A673 (cell line): ENCODE results near the gene SLC29A2. TPM values are rescaled to one million over a fixed set of nuclear protein-coding genes. Genes with fewer than 3 reads are reported as not detected.

Source experiments
- BruUV-seq: library from RNA; stranded (reverse); fragments of 400-500 nt; replicated peaks from 2 replicates; lab custom pipeline; 2021; lab: Mats Ljungman, UMichigan
- CTCF ChIA-PET: fragments of 300-600 bp; sonication (Branson Sonifier 250); formaldehyde crosslinking; loops from one replicate; lab custom pipeline; 2022; ENCODE audit warnings: antibody characterized with exemption; lab: Charles Lee
- POLR2A ChIA-PET: fragments of 300-600 bp; sonication (Branson Sonifier 250); formaldehyde crosslinking; loops from one replicate; lab custom pipeline; 2022; ENCODE audit warnings: antibody characterized with exemption; ENCODE audit not compliant: low non-redundant PET; lab: Charles Lee
- DNase-seq: peaks from one replicate; pipeline ENCODE4 v3.0.0-alpha.2; 2015; ENCODE audit warnings: low spot score
- H3K27ac ChIP-seq: fragments of 200-600 bp; sonication (generic); 2 replicates; pipeline ENCODE4 v1.5.1; 2016; ENCODE audit warnings: mixed run types, low read depth, mild to moderate bottlenecking, mixed read lengths, antibody characterized with exemption, low read length; ENCODE audit not compliant: poor library complexity, severe bottlenecking
- H3K27me3 ChIP-seq: fragments of 200-600 bp; sonication (generic); replicated peaks from 2 replicates; pipeline ENCODE4 v1.6.1; 2017; ENCODE audit warnings: mixed run types, low read depth, mild to moderate bottlenecking, mixed read lengths, antibody characterized with exemption, low read length; ENCODE audit not compliant: insufficient read depth, poor library complexity
- H3K36me3 ChIP-seq: fragments of 200-600 bp; sonication (generic); 2 replicates; pipeline ENCODE4 v1.6.1; 2016; ENCODE audit warnings: mixed run types, mild to moderate bottlenecking, mixed read lengths, antibody characterized with exemption, low read length; ENCODE audit not compliant: insufficient read depth, poor library complexity, severe bottlenecking
- H3K4me1 ChIP-seq: fragments of 200-600 bp; sonication (generic); 2 replicates; pipeline ENCODE4 v1.6.1; 2017; ENCODE audit warnings: mixed run types, mild to moderate bottlenecking, mixed read lengths, antibody characterized with exemption, low read length; ENCODE audit not compliant: insufficient read depth, poor library complexity, severe bottlenecking
- H3K4me3 ChIP-seq: fragments of 200-600 bp; sonication (generic); 2 replicates; pipeline ENCODE4 v1.5.1; 2016; ENCODE audit warnings: low read depth, mixed run types, mild to moderate bottlenecking, mixed read lengths, low read length; ENCODE audit not compliant: poor library complexity, severe bottlenecking
- H3K9me3 ChIP-seq: fragments of 200-600 bp; sonication (generic); 2 replicates; pipeline ENCODE4 v1.6.1; 2016; ENCODE audit warnings: mixed run types, low read depth, mild to moderate bottlenecking, mixed read lengths, antibody characterized with exemption, low read length; ENCODE audit not compliant: poor library complexity, severe bottlenecking
- CTCF ChIP-seq: fragments of 300-800, 200-600 bp; sonication (generic); conservative IDR thresholded peaks from 2 replicates; pipeline ENCODE4 v1.5.1; 2017; ENCODE audit warnings: low read depth, mild to moderate bottlenecking, antibody characterized with exemption, low read length, moderate library complexity, mixed read lengths
- EZH2 ChIP-seq: fragments of 200-600 bp; sonication (generic); IDR thresholded peaks from 2 replicates; pipeline ENCODE4 v1.6.1; 2017; ENCODE audit warnings: borderline replicate concordance, low read depth, mild to moderate bottlenecking, mixed read lengths, antibody characterized with exemption, low read length; ENCODE audit not compliant: poor library complexity, severe bottlenecking
- intact Hi-C: fragments of 100-400 bp; cut with micrococcal nuclease; formaldehyde crosslinking; loops from one replicate; pipeline ENCODE4 v1.10.0; 2022; ENCODE audit not compliant: unreplicated experiment
- total RNA-seq: library from RNA; stranded (reverse); gene quantifications from 2 replicates; pipeline ENCODE4 v1.2.3, GENCODE V29; 2021

Gene SLC29A2
- total RNA-seq, 1 experiment from 2014 or later = 62.4 TPM

GRCh38 chr11:66334605-66335442, 36.7 kb downstream of the SLC29A2 start:
- peaks cover 7% of the 10 kb centered on the region for H3K36me3 ChIP-seq
- BruUV-seq = no TSS peak
- CTCF ChIA-PET = interaction anchor here (1.0 kb wide), 1 partner anchor 23 kb away, joined by 3 read pairs; no protein-coding TSS in a partner anchor
- no peak for DNase-seq
- H3K9me3 ChIP-seq = no peaks in the 10 kb centered on the region
- intact Hi-C loops = no loop called here
- no peaks in the 10 kb centered on the region for H3K27me3 ChIP-seq
- POLR2A ChIA-PET = no interaction called here
- peaks cover 25% of the 10 kb centered on the region for H3K4me1 ChIP-seq
- no peak overlapping the region for H3K4me3 ChIP-seq
- H3K27ac ChIP-seq = peak overlapping the region; percentile 61
- TF ChIP-seq CTCF (no peak), EZH2 (no peak)

DNA sequence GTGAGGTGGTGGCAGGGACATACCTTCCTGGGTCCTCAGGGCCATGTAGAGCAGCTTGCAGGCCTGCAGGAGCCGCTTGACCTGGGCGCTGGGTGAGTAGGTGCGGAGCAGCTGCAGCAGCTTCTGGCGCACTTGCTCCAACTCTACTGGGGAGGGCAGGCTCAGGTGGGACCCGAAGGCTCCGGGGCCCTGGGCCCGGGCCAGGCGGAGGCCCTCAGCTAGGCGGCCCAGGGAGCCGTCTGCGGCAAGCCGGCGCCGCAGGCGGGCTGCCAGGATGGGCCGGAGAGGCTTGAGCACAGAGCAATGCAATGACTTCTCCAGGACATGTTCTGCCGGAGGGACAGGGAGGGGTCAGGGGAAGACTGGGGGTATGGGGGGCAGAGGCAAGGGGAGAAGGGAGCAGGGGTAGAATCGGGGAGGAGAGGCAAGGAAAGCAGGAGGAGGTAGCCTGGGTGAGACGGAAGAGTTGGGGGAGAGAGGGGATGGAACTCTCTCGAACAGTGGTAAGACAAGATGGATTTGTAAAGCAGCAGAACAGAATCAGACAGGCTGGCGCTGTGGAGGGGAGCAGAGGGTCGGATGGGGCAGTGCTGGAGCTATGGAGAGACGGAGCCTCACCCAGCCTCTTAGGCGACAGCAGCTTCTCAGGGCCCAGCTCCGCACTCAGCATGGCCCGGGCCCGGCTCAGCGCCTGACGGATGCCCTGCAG, 37.5 kb downstream of the SLC29A2 start:
- Histone ChIP-seq H3K4me1 (peaks cover 25% of the 10 kb centered on the region), H3K4me3 (no peak overlapping the region), H3K27ac (peak overlapping the region; percentile 25), H3K36me3 (peaks cover 7% of the 10 kb centered on the region), H3K27me3 (no peaks in the 10 kb centered on the region), H3K9me3 (no peaks in the 10 kb centered on the region)
- no TSS peak for BruUV-seq
- DNase-seq = no peak
- POLR2A ChIA-PET = no interaction called here
- CTCF ChIA-PET = no interaction called here
- TF ChIP-seq EZH2 (no peak), CTCF (no peak)
- intact Hi-C loops = no loop called here

DNA sequence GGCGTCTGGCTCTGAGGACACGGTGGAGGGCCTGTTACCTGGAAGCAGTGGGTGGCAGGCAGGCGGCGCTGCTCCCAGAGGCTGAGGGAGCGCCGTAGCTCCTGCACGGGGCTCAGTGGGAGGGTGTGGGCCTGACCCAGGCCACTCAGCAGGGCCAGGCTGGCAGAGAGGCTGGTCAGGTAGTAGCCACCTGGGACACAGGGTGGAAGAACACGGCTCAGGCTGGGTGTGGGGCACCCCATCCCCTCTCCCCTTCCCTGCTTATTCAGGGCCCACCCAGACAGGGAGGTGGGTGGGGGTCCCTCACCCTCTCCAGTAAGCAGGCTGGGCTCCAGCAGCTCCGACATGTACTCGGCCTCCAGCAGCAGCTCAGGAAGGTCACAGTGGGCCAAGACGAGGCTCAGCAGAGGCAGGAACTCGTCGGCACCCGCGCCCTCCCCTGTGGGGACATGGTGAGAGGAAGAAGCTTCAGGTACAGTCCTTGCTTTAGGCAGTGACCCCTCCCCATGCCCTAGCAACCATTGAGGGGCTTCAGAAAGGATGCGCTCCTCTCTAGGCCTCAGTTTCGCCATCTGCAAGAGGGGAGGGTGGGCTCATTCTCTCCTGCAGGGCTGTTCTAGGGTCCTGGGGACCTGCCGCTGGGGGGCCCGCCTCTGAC, 38.2 kb downstream of the SLC29A2 start:
- no TSS peak for BruUV-seq
- no peak for DNase-seq
- H3K9me3 ChIP-seq = no peaks in the 10 kb centered on the region
- H3K27me3 ChIP-seq = no peaks in the 10 kb centered on the region
- TF ChIP-seq CTCF (no peak), EZH2 (no peak)
- CTCF ChIA-PET = no interaction called here
- no peak overlapping the region for H3K4me3 ChIP-seq
- POLR2A ChIA-PET = no interaction called here
- intact Hi-C loops = no loop called here
- H3K36me3 ChIP-seq = peaks cover 7% of the 10 kb centered on the region
- H3K4me1 ChIP-seq = peaks cover 29% of the 10 kb centered on the region
- H3K27ac ChIP-seq = peak overlapping the region; percentile 25
